Measurements from ENCODE around the gene SLC6A11. TPM values are rescaled to one million over a fixed set of nuclear protein-coding genes. Genes with fewer than 3 reads are reported as not detected.

SLC6A11 gene
- total and polyA plus RNA-seq, 2 of the 8 experiments (the other 6 are each of a cell fraction or from before 2014, with no cell fraction given), result 0.78 to 1.5 TPM

DNA sequence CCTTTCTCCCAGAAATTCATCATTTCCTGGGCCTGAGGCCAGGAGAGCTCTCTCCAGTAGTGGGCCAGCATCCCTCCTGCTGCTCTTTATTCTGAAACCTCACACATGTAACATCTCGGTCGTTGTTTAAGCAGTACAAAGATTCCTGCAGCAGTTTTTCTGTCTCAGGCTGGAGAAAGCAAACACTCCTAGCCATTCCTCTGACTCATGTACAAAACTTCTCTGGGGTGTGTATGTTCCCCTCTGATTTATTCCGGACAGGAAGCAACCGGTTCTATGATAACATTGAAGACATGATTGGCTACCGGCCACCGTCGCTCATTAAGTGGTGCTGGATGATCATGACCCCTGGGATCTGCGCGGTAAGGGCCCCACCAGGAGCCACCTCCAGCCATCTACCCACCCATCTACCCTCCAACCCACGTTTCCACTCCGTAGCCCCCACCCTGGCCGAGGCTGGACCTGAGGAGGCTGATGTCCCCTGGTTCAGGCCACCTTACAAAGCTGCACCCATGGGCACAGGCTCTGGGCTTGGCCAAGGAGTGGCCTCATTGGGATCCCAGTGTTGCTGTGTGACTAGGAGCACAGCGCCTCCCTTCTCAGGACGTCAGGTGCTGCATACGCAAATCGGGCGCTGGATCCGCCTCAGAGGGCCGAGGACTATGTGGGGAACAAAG lies 117.9 kb downstream of the SLC6A11 start:
- DNase-seq (ENCODE audit: low read depth in 1 of 2, low spot score in 2 of 2) (no peak), FAIRE-seq (no peak)
- H2AFZ ChIP-seq (ENCODE audit: low read length), result no peak overlapping the region; the same call in 1 of the 2 replicates
- H3K14ac ChIP-seq (ENCODE audit: insufficient read length), result no peak overlapping the region
- H2BK15ac ChIP-seq (ENCODE audit: low read length), result no peak overlapping the region
- no peaks in the 10 kb centered on the region for H4K20me1 ChIP-seq (replicated peaks in 1 of 2; ENCODE audit: control insufficient read depth in 1 of 2, insufficient read depth in 2 of 2, low read length in 2 of 2)
- H3K9me3 ChIP-seq (ENCODE audit: insufficient read depth in 2 of 2, low read depth in 1 of 2, low read length in 1 of 2), result no peaks in the 10 kb centered on the region
- no peak overlapping the region for H2AK5ac ChIP-seq (ENCODE audit: low read depth, low read length)
- H3K56ac ChIP-seq (replicated peaks; ENCODE audit: insufficient read length, low read depth, low read length), result no peak overlapping the region
- H3K9ac ChIP-seq (replicated peaks in 1 of 4; ENCODE audit: extremely low read depth in 1 of 4, low read depth in 3 of 4, low read length in 3 of 4), result no peak overlapping the region; a peak in 1 of 7 replicates
- H2BK5ac ChIP-seq (ENCODE audit: low read depth, low read length), result no peak overlapping the region
- H3K4ac ChIP-seq (replicated peaks; ENCODE audit: insufficient read length, low read depth, low read length), result no peak overlapping the region
- no peak overlapping the region for H3K4me3 ChIP-seq (ENCODE audit: extremely low read depth in 1 of 4, insufficient read depth in 2 of 4, low read depth in 3 of 4, low read length in 4 of 4)
- no peaks in the 10 kb centered on the region; the same call in 1 of the 2 replicates for H3K79me1 ChIP-seq (ENCODE audit: low read depth, low read length)
- H3K36me3 ChIP-seq (ENCODE audit: control insufficient read depth in 2 of 4, insufficient read depth in 4 of 4, low read length in 3 of 4), result no peaks in the 10 kb centered on the region
- no peak overlapping the region for H4K8ac ChIP-seq (ENCODE audit: extremely low read depth, insufficient read depth, low read length)
- H3K4me2 ChIP-seq (ENCODE audit: insufficient read depth in 1 of 2, low read depth in 2 of 2, low read length in 2 of 2), result no peak overlapping the region
- no peak overlapping the region for H4K5ac ChIP-seq (ENCODE audit: insufficient read length, low read depth, low read length)
- H3K18ac ChIP-seq (ENCODE audit: extremely low read depth, low read length), result no peak overlapping the region
- H4K91ac ChIP-seq (replicated peaks; ENCODE audit: insufficient read length, low read length), result no peak overlapping the region
- TF ChIP-seq TEAD4 (IDR thresholded peaks at IDR 0.05; ENCODE audit: low read depth, low read length), result no peak
- TF ChIP-seq JUND (IDR thresholded peaks at IDR 0.05; ENCODE audit: low read length), result no peak
- TF ChIP-seq CEBPB (IDR thresholded peaks at IDR 0.05; ENCODE audit: low read depth, low read length), result no peak
- no peak for TF ChIP-seq POLR2A (IDR thresholded peaks at IDR 0.05; ENCODE audit: control extremely low read depth in 1 of 2, low read depth in 2 of 2, low read length in 2 of 2)
- TF ChIP-seq CHD1 (IDR thresholded peaks at IDR 0.05; ENCODE audit: low read depth, low read length), result no peak
- TF ChIP-seq RAD21 (IDR thresholded peaks at IDR 0.05 in 1 of 2, conservative IDR thresholded peaks at IDR 0.05 in 1 of 2; ENCODE audit: low read depth in 2 of 2, low read length in 2 of 2), result peak; percentile 1 to 26; a peak in 3 of 4 replicates
- no peak for TF ChIP-seq TAF1 (IDR thresholded peaks at IDR 0.05; ENCODE audit: low read depth, low read length)
- TF ChIP-seq, protein P1, sequence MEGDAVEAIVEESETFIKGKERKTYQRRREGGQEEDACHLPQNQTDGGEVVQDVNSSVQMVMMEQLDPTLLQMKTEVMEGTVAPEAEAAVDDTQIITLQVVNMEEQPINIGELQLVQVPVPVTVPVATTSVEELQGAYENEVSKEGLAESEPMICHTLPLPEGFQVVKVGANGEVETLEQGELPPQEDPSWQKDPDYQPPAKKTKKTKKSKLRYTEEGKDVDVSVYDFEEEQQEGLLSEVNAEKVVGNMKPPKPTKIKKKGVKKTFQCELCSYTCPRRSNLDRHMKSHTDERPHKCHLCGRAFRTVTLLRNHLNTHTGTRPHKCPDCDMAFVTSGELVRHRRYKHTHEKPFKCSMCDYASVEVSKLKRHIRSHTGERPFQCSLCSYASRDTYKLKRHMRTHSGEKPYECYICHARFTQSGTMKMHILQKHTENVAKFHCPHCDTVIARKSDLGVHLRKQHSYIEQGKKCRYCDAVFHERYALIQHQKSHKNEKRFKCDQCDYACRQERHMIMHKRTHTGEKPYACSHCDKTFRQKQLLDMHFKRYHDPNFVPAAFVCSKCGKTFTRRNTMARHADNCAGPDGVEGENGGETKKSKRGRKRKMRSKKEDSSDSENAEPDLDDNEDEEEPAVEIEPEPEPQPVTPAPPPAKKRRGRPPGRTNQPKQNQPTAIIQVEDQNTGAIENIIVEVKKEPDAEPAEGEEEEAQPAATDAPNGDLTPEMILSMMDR (IDR thresholded peaks at IDR 0.05; ENCODE audit: control extremely low read depth in 1 of 3, insufficient read depth in 1 of 3, low read depth in 1 of 3, low read length in 3 of 3), result peak; percentile 7 to 40 (median 28); a peak in 3 of 4 replicates
- no peak for TF ChIP-seq SP4 (IDR thresholded peaks at IDR 0.05; ENCODE audit: low read length)
- no peaks in the 10 kb centered on the region for H3K23me2 ChIP-seq (ENCODE audit: low read depth, low read length)
- H2BK120ac ChIP-seq (replicated peaks; ENCODE audit: low read depth, low read length), result no peak overlapping the region
- POLR2A ChIA-PET (ENCODE audit: partially characterized antibody), result no interaction called here
- CTCF ChIA-PET (ENCODE audit: partially characterized antibody), result interaction anchor here (0.8 to 4.1 kb wide), 3 partner anchors 8 to 43 kb away, joined by 3 to 16 read pairs (median 3); no protein-coding TSS in a partner anchor
- H3K27me3 ChIP-seq (replicated peaks in 1 of 4; ENCODE audit: control insufficient read depth in 3 of 4, extremely low read depth in 1 of 4, insufficient read depth in 3 of 4, low read length in 3 of 4), result no peaks in the 10 kb centered on the region
- H3K79me2 ChIP-seq (ENCODE audit: control insufficient read depth in 1 of 2, insufficient read depth in 2 of 2, low read length in 2 of 2), result no peaks in the 10 kb centered on the region
- H3K27ac ChIP-seq (ENCODE audit: low read depth, low read length), result no peak overlapping the region
- no peak overlapping the region for H3K23ac ChIP-seq (ENCODE audit: insufficient read length)
- no peak overlapping the region for H2BK12ac ChIP-seq (ENCODE audit: low read depth, low read length)
- 77% methylated on average over 19 of the region's 19 CpGs; no CpG with 5 or more reads in 1 of the 2 experiments for WGBS, 2 experiments (ENCODE audit: extremely low coverage in 1 of 2, insufficient coverage in 1 of 2, insufficient read length in 1 of 2, insufficient replicate concordance in 2 of 2, low coverage in 1 of 2, low lambda C conversion rate in 2 of 2, missing lambda C conversion rate in 1 of 2)
- H2BK20ac ChIP-seq (ENCODE audit: low read length), result no peak overlapping the region
- peaks cover 0 to 5% (median 2%) of the 10 kb centered on the region in 4 experiments; a peak in 4 of 7 replicates for H3K4me1 ChIP-seq (replicated peaks in 1 of 4; ENCODE audit: control insufficient read depth in 3 of 4, insufficient read depth in 4 of 4, low read length in 3 of 4)

All from H1 (cell line).